NCI-H2196 (cell line): ENCODE results near the gene AHCYL2.
"Not testable (repeated sequence)": the region's sequence is repeated elsewhere in the genome, so short reads cannot be mapped to it uniquely, and the experiment has no call there.

Experiments
- DNase-seq: peaks from one replicate; lab custom pipeline; 2025; ENCODE audit not compliant: unreplicated experiment; lab: John Stamatoyannopoulos, UW

The AHCYL2 gene

DNA sequence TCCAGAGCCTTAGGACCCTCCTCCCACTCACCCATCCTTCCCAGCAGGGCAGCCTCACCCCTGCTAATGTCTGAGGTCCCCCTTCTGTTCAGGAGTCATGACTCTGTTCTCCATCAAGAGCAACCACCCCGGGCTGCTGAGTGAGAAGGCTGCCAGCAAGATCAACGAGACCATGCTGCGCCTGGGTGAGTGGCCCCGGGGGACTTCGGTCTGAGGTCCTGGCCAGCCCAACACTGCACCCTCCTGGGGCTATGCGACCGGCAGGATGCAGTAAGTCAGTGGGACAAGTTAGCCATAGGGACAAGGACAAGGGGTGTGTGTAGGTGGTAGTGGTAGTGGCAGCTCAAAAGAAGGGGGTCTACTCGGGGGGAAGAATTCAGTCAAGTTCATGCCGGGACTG lies 16.2 kb upstream of the AHCYL2 start:
- no peak for DNase-seq

GRCh38 chr7:129209067-129209926 lies 15.5 kb upstream of the AHCYL2 start:
- no peak for DNase-seq

DNA sequence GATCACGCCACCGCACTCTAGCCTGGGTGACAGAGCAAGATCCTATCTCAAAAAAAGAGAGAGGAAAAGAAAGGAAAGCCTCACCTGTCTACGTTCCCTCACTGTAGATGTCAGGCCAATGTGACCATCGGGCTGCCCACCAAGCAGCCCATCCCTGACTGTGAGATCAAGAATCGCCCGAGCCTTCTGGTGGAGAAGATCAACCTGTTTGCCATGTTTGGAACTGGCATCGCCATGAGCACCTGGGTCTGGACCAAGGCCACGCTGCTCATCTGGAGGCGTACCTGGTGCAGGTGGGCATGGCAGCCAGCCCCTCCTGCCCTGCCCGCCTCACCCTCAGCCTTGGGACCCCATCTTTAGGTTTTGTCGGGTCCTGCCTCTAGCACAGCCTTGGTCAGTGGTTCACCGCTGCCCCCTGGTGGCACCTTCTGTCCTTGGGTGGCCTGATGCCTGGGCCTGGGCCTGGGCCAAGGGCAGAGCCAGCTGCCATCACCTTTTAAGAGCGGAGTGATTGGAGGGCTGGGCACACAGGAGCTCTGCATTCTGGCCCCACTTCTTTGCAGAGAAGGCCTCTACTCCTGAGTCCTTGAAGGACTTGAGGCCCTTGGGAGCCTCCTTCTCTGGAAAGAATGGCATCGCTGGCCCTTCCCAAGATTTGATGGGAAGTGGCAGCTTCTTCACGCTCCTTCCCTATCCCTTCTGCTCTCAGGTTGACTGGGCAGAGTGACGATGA lies 14.4 kb upstream of the AHCYL2 start:
- peak; percentile 84 for DNase-seq

GRCh38 chr7:129210989-129211312 lies 13.9 kb upstream of the AHCYL2 start:
- no peak for DNase-seq

DNA sequence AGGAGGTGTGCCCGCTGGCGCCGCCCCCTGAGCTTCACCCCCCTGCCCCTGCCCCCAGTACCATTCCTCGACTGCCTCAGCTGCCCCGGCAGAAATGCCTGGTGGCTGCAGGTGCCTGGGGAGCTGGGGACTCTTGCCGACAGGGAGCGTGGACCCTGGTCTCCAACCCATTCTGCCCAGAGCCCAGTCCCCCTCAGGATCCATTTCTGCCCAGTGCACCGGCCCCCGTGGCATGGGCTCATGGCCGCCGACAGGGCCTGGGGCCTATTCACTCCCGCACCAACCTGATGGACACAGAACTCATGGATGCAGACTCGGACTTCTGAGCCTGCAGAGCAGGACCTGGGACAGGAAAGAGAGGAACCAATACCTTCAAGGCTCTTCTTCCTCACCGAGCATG lies 12.7 kb upstream of the AHCYL2 start:
- no peak for DNase-seq

GRCh38 chr7:129212596-129212995 lies 12.2 kb upstream of the AHCYL2 start:
- DNase-seq, result no peak

GRCh38 chr7:129213828-129214227 lies 11.0 kb upstream of the AHCYL2 start:
- DNase-seq, result peak; percentile 43

- not testable (repeated sequence) for DNase-seq
Measured at GRCh38 chr7:129215691-129216090, 9.1 kb upstream of the AHCYL2 start.

- not testable (repeated sequence) for DNase-seq
Measured at GRCh38 chr7:129216101-129216715, 8.6 kb upstream of the AHCYL2 start.

DNA sequence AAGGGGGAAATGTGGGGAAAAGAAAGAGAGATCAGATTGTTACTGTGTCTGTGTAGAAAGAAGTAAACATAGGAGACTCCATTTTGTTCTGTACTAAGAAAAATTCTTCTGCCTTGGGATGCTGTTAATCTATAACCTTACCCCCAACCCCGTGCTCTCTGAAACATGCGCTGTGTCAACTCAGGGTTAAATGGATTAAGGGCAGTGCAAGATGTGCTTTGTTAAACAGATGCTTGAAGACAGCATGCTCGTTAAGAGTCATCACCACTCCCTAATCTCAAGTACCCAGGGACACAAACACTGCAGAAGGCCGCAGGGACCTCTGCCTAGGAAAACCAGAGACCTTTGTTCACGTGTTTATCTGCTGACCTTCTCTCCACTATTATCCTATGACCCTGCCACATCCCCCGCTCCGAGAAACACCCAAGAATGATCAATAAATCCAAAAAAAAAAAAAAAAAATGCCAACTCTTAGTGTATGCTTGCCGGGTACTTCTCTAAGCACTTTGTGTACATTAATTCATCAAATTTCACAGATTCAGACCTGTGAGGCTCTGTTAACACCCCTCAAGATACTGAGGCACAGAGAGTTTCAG lies 7.9 kb upstream of the AHCYL2 start:
- DNase-seq, result not testable (repeated sequence)

DNA sequence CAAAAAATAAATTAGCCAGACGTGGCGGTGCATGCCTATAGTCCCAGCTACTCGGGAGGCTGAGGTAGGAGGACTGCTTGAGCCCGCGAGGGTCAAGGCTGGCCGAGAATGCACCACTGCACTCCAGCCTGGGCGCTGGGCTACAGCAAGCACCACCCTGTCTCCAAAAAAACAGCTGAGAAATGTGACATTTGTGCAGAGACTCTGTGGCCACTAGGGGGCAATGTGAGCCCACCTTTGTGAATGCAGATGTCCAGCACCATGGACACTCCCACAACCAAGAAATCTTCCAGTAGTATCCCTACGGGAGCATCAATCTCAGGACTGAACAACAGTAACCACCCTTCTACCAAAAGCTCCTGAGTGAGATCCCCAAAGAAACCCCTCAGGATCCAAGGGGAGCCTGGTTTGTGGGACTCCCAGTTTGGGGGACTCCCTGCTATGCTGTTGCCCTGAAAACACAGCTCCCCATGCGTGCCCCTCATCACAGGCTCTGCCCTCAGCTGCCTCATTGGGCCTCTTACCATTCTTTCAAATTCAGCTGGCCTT lies 6.2 kb upstream of the AHCYL2 start:
- DNase-seq, result peak; percentile 86

DNA sequence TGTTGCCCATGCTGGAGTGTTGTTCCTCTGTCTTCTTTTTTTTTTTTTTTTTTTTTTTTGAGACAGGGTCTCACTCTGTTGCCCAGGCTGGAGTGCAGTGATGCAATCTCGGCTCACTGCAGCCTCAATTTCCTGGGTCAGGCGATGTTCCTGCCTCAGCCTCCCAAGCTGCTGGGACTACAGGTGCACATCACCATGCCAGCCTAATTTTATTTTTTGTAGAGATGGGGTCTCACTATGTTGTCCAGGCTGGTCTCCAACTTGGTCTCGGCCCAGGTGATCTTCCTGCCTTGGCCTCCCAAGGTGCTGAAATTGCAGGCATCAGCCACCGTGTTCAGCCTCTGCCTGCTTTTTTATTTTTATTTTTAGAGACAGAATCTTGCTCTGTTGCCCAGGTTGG lies 5.7 kb upstream of the AHCYL2 start:
- DNase-seq, result not testable (repeated sequence)

GRCh38 chr7:129222064-129222463 lies 2.8 kb upstream of the AHCYL2 start:
- no peak for DNase-seq

GRCh38 chr7:129225206-129225930 lies 538 bp downstream of the AHCYL2 start:
- DNase-seq, result no peak

DNA sequence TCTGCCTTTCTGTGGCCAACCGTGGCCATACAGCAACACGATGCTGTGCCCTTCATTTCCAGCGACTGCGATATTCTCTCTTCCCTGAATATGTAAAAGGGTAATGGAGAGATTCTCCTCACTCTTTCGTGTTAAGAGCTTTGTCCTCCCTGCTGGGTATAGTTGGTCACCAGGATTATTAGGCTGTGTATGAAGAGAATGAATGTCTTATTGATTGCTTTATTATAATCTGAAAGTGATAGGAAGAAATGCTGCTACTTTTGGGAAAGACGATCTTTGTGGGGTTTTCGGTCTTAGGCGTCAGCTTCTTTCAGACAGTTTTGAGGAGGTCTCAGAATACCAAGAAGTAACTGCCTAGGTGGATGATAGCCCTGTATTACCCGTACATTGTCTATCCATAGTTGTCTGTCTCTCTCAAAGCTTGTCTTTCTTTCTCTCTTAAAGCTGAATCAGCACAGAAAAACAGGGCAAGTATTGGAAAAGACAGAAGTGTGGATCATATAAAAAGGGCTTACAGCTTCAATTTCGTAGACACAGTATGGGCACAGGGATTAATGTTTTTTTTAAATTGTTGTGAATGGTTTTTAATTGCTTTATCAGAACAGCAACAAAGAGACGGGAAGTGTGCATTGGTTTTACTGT lies 1.2 kb downstream of the AHCYL2 start:
- no peak for DNase-seq

DNA sequence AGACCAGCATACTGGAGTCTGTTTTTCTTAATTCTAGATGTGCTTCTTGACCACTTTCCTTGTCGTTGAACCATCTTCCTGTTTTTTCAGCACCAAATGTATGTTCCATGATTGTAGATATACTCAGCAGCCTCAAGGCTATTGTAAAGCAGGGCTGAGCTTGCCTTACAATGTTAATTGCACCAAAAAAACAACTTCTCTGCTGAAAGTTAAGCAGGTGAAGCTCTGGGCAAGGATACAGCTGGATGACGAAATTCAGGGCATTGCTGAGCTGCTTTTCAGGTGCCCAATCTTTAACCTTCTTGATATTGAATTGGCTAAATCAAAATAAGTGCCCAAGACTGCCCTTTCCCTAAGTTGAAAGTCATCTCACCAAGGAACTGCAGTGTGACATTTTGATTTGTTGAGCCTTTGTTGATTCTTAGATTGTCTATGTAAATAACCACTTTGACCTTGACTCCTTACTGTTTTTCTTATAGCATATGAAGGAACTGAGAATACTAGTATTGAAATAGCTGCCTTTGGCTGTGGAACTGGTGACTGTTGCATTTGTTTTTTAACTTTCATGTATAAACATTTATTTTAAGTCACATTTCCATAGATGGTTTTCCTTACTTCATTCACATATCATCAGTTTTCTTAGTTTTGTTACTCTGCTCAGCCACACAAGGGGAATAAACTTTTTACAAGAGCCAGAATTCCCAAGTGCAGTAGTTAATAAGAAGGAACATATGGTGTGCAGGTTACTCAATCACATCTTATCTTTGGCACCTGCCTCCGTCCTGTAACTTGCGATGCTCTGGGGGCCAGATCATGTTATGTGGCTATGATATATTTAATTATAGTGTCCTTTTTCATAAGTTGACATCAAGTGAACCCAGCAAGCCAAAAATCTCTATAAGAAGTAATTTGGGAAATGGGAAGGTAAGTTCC lies 3.1 kb downstream of the AHCYL2 start:
- no peak for DNase-seq

GRCh38 chr7:129228633-129229032 lies 3.8 kb downstream of the AHCYL2 start:
- no peak for DNase-seq

DNA sequence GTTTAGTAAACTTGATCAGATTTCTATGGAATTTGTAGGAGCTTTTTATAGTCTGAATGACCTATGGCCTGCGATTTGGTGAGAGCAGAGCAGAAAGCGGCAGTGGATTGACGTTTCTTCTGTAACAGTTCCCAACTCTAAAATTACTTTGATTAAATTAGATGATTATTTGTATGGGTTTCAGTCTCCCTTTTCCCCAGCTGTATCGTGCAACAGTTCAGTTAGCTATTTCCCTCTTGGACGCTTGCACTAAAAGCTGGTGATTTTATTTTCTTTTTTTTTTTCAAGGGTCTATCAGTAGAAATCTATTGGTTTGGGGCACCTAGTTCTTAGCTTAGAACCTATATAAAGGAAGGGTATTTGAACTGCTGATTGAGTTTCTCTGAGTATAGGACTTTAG lies 6.8 kb downstream of the AHCYL2 start:
- DNase-seq, result no peak

GRCh38 chr7:129238546-129238945 lies 13.7 kb downstream of the AHCYL2 start:
- no peak for DNase-seq
